DMS153 treated with DMSO at 0.1 percent for 48 hours (cell line): ENCODE results near the gene TACR1.
"Not testable (repeated sequence)": the region's sequence is repeated elsewhere in the genome, so short reads cannot be mapped to it uniquely, and the experiment has no call there.

Experiments
- DNase-seq: peaks from one replicate; lab custom pipeline; 2025; ENCODE audit not compliant: unreplicated experiment; lab: John Stamatoyannopoulos, UW

Gene TACR1

DNA sequence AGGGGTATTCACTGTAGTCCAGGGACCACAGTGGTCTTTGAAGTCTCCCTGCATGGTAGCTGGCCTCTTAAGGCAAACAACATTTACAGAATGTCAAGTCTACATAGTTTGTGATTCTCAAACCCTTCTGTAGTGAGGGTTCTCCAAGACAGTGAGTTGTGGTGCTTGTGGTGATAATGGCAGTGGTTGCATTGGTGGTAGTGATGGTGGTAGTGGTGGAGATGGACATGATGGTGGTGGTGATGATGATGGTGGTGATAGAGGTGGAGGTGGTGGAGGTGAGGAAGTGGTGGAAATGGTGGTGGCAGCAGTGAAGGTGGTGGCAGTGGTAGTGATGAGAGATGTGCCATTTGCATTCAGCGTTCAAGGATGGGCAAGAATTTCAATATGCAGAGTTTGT is 104.9 kb downstream of the TACR1 start:
- no peak for DNase-seq

DNA sequence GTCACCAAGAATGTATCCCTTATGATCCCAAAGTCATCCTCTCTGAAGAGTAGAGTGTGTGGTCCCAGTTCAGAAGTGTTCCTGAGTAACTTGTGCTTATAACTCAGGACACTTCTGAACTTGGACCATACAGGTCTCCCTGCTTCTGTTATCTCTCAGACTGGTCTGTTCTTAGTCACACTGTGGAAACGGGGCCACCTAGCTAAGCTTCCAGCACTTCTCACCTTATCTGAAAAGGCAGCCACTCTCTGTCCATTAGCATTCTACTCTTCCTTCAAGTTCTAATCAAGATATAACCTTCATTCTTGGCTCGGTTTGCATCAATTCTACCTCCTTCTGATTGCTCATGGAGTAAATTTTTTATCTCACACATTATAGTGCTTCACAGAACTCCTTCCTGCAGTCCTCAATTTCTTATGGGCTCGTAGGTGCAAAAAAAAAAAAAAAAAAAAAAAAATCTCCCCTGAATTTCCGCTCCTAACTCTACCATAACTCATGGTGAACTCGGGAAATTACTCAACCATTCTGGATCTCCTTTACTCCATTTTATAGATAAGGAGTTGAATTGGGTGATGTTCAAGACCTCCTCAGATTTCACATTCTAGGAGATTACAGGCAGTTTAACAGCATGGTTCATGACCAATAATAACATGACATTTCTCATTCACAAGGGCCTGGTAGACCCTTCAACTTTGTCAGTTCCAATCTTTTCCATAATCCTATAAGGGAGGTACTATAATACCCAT is 108.4 kb downstream of the TACR1 start:
- DNase-seq, result no peak

- no peak for DNase-seq
Observed at GRCh38 chr2:75089471-75089870, 109.8 kb downstream of the TACR1 start.

DNA sequence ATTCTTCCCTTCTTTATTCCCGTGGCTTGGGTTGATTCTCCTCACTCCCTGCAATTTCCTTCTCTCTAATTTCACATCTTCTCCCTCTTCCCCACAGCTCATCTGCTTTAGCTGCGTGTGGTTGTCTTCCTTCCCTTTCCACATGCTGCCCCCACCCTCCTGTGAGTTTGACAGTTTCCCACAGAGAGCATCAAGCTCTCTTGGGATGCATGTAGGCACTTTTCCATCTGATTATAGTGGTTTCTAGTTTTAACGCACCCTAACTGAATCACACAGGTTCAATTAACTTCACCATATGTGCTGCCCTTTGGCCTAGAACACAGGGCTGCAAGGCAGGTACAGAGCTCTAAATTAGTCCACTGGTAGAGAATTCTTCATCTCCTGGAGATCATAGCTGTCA is 110.5 kb downstream of the TACR1 start:
- no peak for DNase-seq

- no peak for DNase-seq
Observed at GRCh38 chr2:75087736-75088135, 111.6 kb downstream of the TACR1 start.

- DNase-seq, result no peak
Observed at GRCh38 chr2:75079575-75079974, 119.7 kb downstream of the TACR1 start.

GRCh38 chr2:75077909-75078308 is 121.4 kb downstream of the TACR1 start:
- no peak for DNase-seq

DNA sequence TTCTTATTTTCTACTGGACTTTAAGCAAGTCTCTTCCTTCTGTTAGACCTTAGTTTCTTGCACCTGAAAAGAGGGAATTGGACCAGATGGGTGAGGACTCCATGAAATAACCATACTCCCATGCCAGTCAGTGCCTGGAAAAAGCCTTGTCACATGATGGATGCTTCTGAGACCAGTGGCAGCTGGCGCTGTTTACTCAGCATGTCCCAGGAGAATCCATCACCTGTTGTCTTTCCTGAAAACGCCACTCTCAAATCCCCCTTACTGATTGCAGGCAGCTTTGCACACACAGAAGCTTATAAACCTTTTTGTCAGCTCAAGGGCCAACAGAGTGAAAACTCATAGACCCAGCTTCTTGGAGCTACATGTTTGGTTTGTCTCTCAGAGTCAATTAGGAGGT is 123.2 kb downstream of the TACR1 start:
- DNase-seq, result peak; percentile 97

DNA sequence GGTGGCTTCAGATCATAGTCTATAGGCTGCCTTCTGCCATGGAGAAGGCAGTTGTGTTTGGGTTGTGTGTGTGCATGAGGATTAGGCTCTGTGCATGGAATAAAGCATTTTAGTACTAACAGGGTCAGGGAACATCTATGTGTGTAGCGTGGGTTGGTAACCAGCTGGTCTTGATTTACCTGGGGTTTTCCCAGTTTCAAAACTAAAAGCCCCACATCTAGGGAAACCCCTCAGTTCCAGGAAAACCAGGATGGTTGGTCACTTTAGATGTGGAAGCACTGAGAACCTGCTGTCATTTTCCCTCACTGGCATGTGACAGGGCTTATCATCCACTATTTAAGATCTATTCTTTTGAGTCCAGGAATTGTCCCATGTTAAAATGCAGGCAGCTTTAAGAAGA is 124.6 kb downstream of the TACR1 start:
- no peak for DNase-seq

DNA sequence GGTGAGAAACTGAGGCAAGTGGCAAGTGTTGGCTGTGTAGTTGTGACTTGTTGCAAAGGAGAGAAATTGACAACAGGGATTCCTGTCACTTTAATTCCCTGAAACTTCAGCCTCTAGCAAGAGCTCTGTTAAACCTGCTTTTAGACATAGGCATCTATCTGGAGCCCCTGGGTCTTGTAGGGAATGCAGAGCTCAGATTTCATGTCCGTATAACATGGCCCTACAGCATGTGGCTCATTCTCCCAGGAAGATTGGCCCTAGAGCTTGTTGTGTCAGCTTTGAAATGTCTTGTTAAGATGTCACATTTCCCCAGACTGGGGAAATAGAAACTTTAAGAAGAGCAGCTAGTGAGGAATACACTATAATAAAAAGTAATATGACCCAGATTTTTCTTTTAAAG is 125.1 kb downstream of the TACR1 start:
- no peak for DNase-seq

DNA sequence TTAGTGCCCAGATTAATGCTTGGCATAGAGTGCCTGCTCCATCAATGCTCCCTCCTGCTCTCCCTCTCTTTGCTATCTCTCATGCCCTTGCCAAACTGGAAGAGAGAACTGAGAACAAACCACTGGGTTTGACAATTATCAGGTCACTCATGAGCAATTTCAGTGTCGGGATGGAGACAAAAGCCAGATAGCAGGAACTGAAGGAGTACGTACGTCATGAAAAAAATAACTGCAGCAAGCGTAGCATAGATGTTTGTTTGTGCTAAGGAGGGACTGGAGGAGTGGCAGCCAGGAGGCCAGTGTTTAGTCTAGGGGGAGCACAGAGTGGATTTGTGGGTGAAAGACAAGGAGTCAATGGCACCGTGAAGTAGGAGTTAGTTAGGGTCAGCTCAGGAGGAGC is 127.6 kb downstream of the TACR1 start:
- no peak for DNase-seq

- no peak for DNase-seq
Observed at GRCh38 chr2:75068546-75068945, 130.8 kb downstream of the TACR1 start.

DNA sequence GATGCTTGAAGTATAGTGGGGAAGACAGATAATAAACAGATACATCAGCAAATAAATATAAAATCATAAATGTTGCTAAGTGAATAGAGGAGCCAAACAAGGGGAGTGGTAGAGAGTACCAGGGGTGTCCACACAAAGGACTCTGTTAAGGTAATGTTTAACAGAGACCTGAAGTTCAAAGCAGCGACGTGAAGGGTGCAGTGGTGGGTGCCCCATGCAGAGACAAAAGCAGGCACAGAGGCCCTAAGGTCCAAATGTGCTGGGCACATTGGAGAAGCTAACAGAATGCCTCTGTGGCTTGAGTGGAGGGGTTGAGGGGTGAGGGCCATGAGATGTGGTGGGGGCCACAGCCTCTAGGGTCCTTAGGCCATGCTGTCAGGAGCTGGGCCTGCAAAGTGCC is 131.8 kb downstream of the TACR1 start:
- no peak for DNase-seq

GRCh38 chr2:75066121-75066902 is 133.0 kb downstream of the TACR1 start:
- DNase-seq, result no peak

DNA sequence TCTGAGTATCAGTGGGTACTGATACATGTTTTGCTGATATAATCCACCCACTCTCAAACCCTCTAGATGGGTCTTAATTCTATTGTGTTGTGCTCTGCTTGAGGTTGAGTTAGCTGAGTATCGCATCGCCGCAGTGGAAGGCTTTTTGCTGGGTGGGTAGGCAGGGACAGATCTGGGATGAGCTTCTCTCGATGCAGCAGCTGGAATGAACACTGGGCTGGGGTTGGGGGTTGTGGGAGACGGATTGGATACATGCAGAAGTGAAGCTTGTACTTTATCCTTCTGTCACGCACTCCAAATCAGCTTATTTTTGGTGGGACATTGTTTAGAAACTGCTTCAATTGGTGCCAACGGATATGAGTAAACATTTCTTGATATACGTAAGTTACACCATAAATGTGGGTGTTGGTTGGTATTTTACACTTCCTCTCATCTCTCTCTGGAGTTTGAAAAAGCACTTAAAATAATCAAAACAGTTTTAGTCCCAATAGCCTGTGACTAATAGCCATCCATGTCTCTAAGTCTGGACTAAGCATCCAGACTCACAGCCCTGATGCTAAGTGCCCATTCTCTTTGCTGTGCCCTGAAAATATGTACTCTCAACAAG is 133.8 kb downstream of the TACR1 start:
- no peak for DNase-seq

DNA sequence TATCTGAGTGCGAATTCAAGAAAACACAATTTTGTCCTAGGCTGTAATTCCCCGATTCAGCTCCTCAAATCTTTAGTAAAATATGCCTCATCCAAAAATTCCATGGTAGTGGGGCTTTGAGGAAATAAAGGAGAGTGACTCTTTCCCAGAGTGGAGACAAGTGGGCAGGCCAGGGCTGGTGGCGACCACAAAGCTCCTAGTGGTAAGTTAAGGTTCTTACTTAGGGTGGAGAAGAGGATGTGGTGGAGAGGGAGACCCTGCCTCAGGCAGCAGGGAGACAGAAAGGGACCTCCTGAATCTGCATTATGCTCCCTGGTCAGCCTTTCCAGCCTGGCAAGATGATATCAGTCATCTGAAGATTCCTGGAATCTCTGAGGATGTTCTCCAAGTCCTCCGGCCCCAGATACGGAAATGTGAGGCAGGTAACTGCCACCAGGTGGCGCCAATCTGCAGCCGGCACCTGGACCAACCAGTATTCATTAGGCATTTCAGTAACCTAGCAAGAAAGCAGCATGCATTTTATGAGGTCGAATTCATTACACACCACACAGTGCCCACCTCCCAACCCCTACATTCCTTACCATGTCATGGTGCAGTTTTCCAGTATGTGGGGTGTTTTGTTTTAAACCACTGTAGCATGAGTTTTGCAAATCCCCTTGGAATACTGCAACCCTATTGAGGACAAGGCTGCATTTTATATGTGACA is 134.5 kb downstream of the TACR1 start:
- peak; percentile 24 for DNase-seq

GRCh38 chr2:75063906-75064305 is 135.4 kb downstream of the TACR1 start:
- no peak for DNase-seq

- no peak for DNase-seq
Observed at GRCh38 chr2:75058427-75058826, 140.9 kb downstream of the TACR1 start.

GRCh38 chr2:75057150-75057549 is 142.2 kb downstream of the TACR1 start:
- DNase-seq, result not testable (repeated sequence)

DNA sequence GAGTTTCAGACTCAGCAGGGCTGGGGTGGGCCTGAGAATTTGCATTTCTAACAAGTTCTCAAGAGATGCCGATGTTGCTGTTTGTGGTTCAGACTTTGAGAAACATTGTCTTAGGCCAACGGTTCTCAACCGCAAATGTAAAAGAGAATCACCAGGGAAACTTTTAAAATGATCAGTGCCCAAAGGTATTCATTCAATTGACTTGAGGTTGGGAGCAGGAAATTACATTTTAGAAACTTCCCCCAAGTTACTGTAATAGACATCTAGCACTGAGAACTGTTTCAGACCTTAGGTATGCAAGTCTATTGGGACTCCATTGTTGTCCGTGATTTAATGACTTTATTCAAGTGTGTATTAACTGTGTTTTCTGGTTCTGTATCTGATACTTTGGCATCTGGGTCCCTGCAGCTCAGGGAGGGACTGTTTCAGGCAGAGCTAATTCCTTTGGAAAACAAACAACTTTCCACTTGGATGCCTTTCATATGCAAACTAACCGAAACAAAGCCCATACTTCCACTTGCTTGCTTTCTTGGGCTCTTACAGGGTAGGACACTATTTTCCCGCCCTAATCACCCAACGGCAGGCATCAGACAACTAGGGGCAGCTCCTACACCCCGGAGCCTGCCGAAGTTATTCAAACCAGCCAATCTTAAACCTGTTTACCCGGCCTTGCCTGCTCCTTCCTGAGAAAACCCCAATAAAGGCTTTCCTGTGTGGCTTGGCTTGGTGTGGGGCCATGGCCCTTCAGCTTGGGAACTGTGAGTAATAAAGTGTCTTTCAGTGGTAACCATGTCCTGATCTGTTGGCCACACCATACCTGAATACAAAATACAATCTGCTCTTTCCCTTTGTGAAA is 143.3 kb downstream of the TACR1 start:
- DNase-seq, result no peak
